Fibroblast of villous mesenchyme (primary cell): ENCODE measurements around the gene C10orf95. TPM values are rescaled to one million over a fixed set of nuclear protein-coding genes. Genes with fewer than 3 reads are reported as not detected.
"Not testable (repeated sequence)": the region's sequence is repeated elsewhere in the genome, so short reads cannot be mapped to it uniquely, and the experiment has no call there.

Source experiments
- DNase-seq: peaks from one replicate; pipeline ENCODE4 v3.0.0-alpha.2; 2010; ENCODE audit warnings: low read depth
- H3K4me3 ChIP-seq: 2 replicates; pipeline ENCODE4 v1.5.1; 2011; ENCODE audit warnings: low read depth, mild to moderate bottlenecking, low read length
- CTCF ChIP-seq: IDR thresholded peaks from 2 replicates; pipeline ENCODE4 v1.5.1; 2012; ENCODE audit warnings: low read depth, mild to moderate bottlenecking, low read length; ENCODE audit not compliant: insufficient read depth
- total RNA-seq: library from RNA; depleted of rRNA; stranded (reverse); fragments of >200 nt; gene quantifications from 2 replicates; pipeline ENCODE4 v1.2.3, GENCODE V29; 2012

The C10orf95 gene
- total RNA-seq, result not detected in 2 replicates

GRCh38 chr10:102451105-102451969, at the start of gene C10orf95:
TSS of gene C10orf95 (minus strand) at chr10:102451543. CDS start at chr10:102451093, 450 bp downstream.
- TF ChIP-seq CTCF, result no peak
- peak within 1 kb of the TSS; percentile 73 for H3K4me3 ChIP-seq
- DNase-seq, result no peak

- not testable (repeated sequence) for H3K4me3 ChIP-seq, DNase-seq
These were observed 49.3 kb upstream of the C10orf95 start for GRCh38 chr10:102500686-102501085.

- TF ChIP-seq CTCF, result no peak
- no peak overlapping the region for H3K4me3 ChIP-seq
- DNase-seq, result no peak
These were observed 48.0 kb upstream of the C10orf95 start for GRCh38 chr10:102499356-102499755.

- no peak overlapping the region for H3K4me3 ChIP-seq
- TF ChIP-seq CTCF, result no peak
- no peak for DNase-seq
These were observed 46.2 kb upstream of the C10orf95 start for GRCh38 chr10:102497545-102497944.

- DNase-seq, result no peak
- no peak overlapping the region for H3K4me3 ChIP-seq
- no peak for TF ChIP-seq CTCF
These were observed 42.4 kb upstream of the C10orf95 start for GRCh38 chr10:102493771-102494170.

GRCh38 chr10:102492983-102493382, 41.6 kb upstream of the C10orf95 start:
- H3K4me3 ChIP-seq, result no peak overlapping the region
- no peak for DNase-seq
- no peak for TF ChIP-seq CTCF

GRCh38 chr10:102492344-102492939, 41.1 kb upstream of the C10orf95 start:
- no peak for TF ChIP-seq CTCF
- H3K4me3 ChIP-seq, result no peak overlapping the region
- no peak for DNase-seq
